HCT116 (cell line): ENCODE results near the gene RNPS1.

Source experiments
- CTCF ChIP-seq, 3 experiments: fragments of 200-600 bp in 1 of 3; sonication (generic) in 1 of 3; IDR thresholded peaks in 2 of 3; conservative IDR thresholded peaks in 1 of 3; 2 replicates each; pipeline ENCODE4 v1.5.1; 2012 to 2017; ENCODE audit warnings: low read depth in 2 of 3, low read length in 2 of 3, antibody characterized with exemption in 1 of 3, borderline replicate concordance in 1 of 3, control low read depth in 1 of 3, mild to moderate bottlenecking in 1 of 3, mixed read lengths in 1 of 3, mixed run types in 1 of 3, moderate library complexity in 1 of 3; ENCODE audit not compliant: insufficient read depth in 1 of 3
- EGR1 ChIP-seq: IDR thresholded peaks from 2 replicates; pipeline ENCODE4 v1.6.1; 2012; ENCODE audit warnings: low read depth
- ELF1 ChIP-seq: IDR thresholded peaks from 2 replicates; pipeline ENCODE4 v1.6.1; 2012; ENCODE audit warnings: low read depth, borderline replicate concordance
- EZH2 ChIP-seq: fragments of 200-600 bp; sonication (generic); IDR thresholded peaks from 2 replicates; pipeline ENCODE4 v1.6.1; 2017; ENCODE audit warnings: antibody characterized with exemption, mixed run types
- JUND ChIP-seq: IDR thresholded peaks from 2 replicates; pipeline ENCODE4 v1.6.1; 2012
- POLR2A ChIP-seq: IDR thresholded peaks from 2 replicates; pipeline ENCODE4 v1.7.0; 2011; ENCODE audit warnings: borderline replicate concordance; ENCODE audit not compliant: insufficient read depth, insufficient read length; ENCODE audit errors: extremely low read depth
- REST ChIP-seq: IDR thresholded peaks from 2 replicates; pipeline ENCODE4 v1.6.1; 2012; ENCODE audit warnings: low read depth
- ZBTB33 ChIP-seq: IDR thresholded peaks from 2 replicates; pipeline ENCODE4 v1.6.1; 2011; ENCODE audit warnings: mild to moderate bottlenecking, low read length, moderate library complexity; ENCODE audit not compliant: insufficient replicate concordance; ENCODE audit errors: extremely low read depth
- ZNF274 ChIP-seq: fragments of 200-500 bp; sonication (Bioruptor generic); IDR thresholded peaks from 2 replicates; pipeline ENCODE4 v1.6.1; 2014; ENCODE audit warnings: mild to moderate bottlenecking, low read depth, low read length, inconsistent platforms

- no peak for TF ChIP-seq CTCF (IDR thresholded peaks at IDR 0.05 in 2 of 3, conservative IDR thresholded peaks at IDR 0.05 in 1 of 3; ENCODE audit: borderline replicate concordance in 1 of 3, insufficient read depth in 1 of 3, low read depth in 2 of 3, low read length in 2 of 3)
- no peak for TF ChIP-seq JUND
- TF ChIP-seq POLR2A, result no peak
- TF ChIP-seq REST, result no peak
- no peak for TF ChIP-seq EZH2
- TF ChIP-seq EGR1, result no peak
- no peak for TF ChIP-seq ELF1
- TF ChIP-seq ZNF274, result no peak
- TF ChIP-seq ZBTB33, result no peak
Observed at GRCh38 chr16:2252806-2253148, 15.1 kb downstream of the RNPS1 start.
